SK-N-SH treated with all-trans-retinoic acid at 6 μM for 48 hours (cell line): ENCODE measurements around the gene CLEC3B.
"Not testable (repeated sequence)": the region's sequence is repeated elsewhere in the genome, so short reads cannot be mapped to it uniquely, and the experiment has no call there.

Experiments
- ATAC-seq: fragments of 200-7000 bp; cut with Tn5 transposase; 3 replicates; pipeline ENCODE4 v1.9.1; 2020; ENCODE audit warnings: mild to moderate bottlenecking, moderate library complexity
- ARNTL ChIP-seq: fragments of 450-650 bp; formaldehyde crosslinking; IDR thresholded peaks from 2 replicates; pipeline ENCODE4 v1.5.0; 2020; ENCODE audit warnings: low read depth, mild to moderate bottlenecking, moderate library complexity, borderline replicate concordance
- BACH2 ChIP-seq: fragments of 250-450 bp; sonication (Bioruptor Pico); IDR thresholded peaks from 2 replicates; pipeline ENCODE4 v1.9.0; 2021; ENCODE audit warnings: mild to moderate bottlenecking, borderline replicate concordance
- CREB5 ChIP-seq: fragments of 250-450 bp; sonication (Bioruptor Pico); IDR thresholded peaks from 2 replicates; pipeline ENCODE4 v1.5.1; 2020; ENCODE audit warnings: low read depth, mild to moderate bottlenecking, moderate library complexity
- CSDC2 ChIP-seq: fragments of 250-450 bp; sonication (Bioruptor Pico); IDR thresholded peaks from 2 replicates; pipeline ENCODE4 v1.5.0; 2020; ENCODE audit warnings: mild to moderate bottlenecking, moderate library complexity
- ESRRG ChIP-seq: fragments of 250-450 bp; sonication (Bioruptor Pico); IDR thresholded peaks from 2 replicates; pipeline ENCODE4 v1.6.1; 2021; ENCODE audit warnings: mild to moderate bottlenecking
- OSR1 ChIP-seq: fragments of 250-450 bp; sonication (Bioruptor Pico); IDR thresholded peaks from 2 replicates; pipeline ENCODE4 v1.8.0; 2022; ENCODE audit warnings: moderate library complexity, mild to moderate bottlenecking, inconsistent platforms
- PPARA ChIP-seq: fragments of 250-450 bp; sonication (Bioruptor Pico); IDR thresholded peaks from 2 replicates; pipeline ENCODE4 v1.5.0; 2020; ENCODE audit warnings: mild to moderate bottlenecking, borderline replicate concordance
- RARB ChIP-seq: fragments of 250-450 bp; sonication (Bioruptor Pico); IDR thresholded peaks from 2 replicates; pipeline ENCODE4 v1.8.0; 2021; ENCODE audit warnings: mild to moderate bottlenecking, moderate library complexity
- SNAI2 ChIP-seq: fragments of 250-450 bp; sonication (Bioruptor Pico); IDR thresholded peaks from 2 replicates; pipeline ENCODE4 v1.5.0; 2020; ENCODE audit warnings: mild to moderate bottlenecking, moderate library complexity
- TCF4 ChIP-seq: fragments of 250-450 bp; sonication (Bioruptor Pico); IDR thresholded peaks from 2 replicates; pipeline ENCODE4 v1.8.0; 2021; ENCODE audit warnings: mild to moderate bottlenecking, moderate library complexity, borderline replicate concordance
- TOX ChIP-seq: fragments of 250-450 bp; sonication (Bioruptor Pico); IDR thresholded peaks from 2 replicates; pipeline ENCODE4 v1.8.0; 2021; ENCODE audit warnings: mild to moderate bottlenecking, moderate library complexity, borderline replicate concordance
- TSHZ2 ChIP-seq: fragments of 250-450 bp; sonication (Bioruptor Pico); IDR thresholded peaks from 2 replicates; pipeline ENCODE4 v1.5.0; 2020; ENCODE audit warnings: mild to moderate bottlenecking, moderate library complexity
- ZC3H10 ChIP-seq: fragments of 250-450 bp; sonication (Bioruptor Pico); IDR thresholded peaks from 2 replicates; pipeline ENCODE4 v1.5.1; 2021; ENCODE audit warnings: mild to moderate bottlenecking, moderate library complexity
- ZFP3 ChIP-seq: fragments of 250-450 bp; sonication (Bioruptor Pico); IDR thresholded peaks from 2 replicates; pipeline ENCODE4 v1.5.0; 2020; ENCODE audit warnings: mild to moderate bottlenecking, moderate library complexity
- ZFP30 ChIP-seq: fragments of 450-650 bp; formaldehyde crosslinking; IDR thresholded peaks from 2 replicates; pipeline ENCODE4 v1.5.0; 2022; ENCODE audit warnings: mild to moderate bottlenecking, moderate library complexity
- ZNF565 ChIP-seq: fragments of 450-650 bp; formaldehyde crosslinking; conservative IDR thresholded peaks from 2 replicates; pipeline ENCODE4 v1.5.0; 2020; ENCODE audit warnings: low read depth, mild to moderate bottlenecking, moderate library complexity
- ZNF70 ChIP-seq: fragments of 450-650 bp; formaldehyde crosslinking; IDR thresholded peaks from 2 replicates; pipeline ENCODE4 v1.5.0; 2020; ENCODE audit warnings: mild to moderate bottlenecking, moderate library complexity
- ZNF8 ChIP-seq: fragments of 450-650 bp; formaldehyde crosslinking; IDR thresholded peaks from 2 replicates; pipeline ENCODE4 v1.5.0; 2020; ENCODE audit warnings: mild to moderate bottlenecking, moderate library complexity
- TF ChIP-seq, protein P1 (sequence below): fragments of 250-450 bp; sonication (Bioruptor Pico); IDR thresholded peaks from 2 replicates; pipeline ENCODE4 v1.5.1; 2021; ENCODE audit warnings: mild to moderate bottlenecking, moderate library complexity
- TF ChIP-seq, protein P2 (sequence below): fragments of 250-450 bp; sonication (Bioruptor Pico); IDR thresholded peaks from 2 replicates; pipeline ENCODE4 v1.8.0; 2021; ENCODE audit warnings: low read depth, mild to moderate bottlenecking, moderate library complexity, borderline replicate concordance

Gene CLEC3B

GRCh38 chr3:45049807-45050206 lies 23.7 kb downstream of the CLEC3B start:
- TF ChIP-seq ZNF8 (CRISPR knock-in tag) (no peak), CREB5 (CRISPR knock-in tag) (no peak), RARB (no peak)
- TF ChIP-seq, protein P1, sequence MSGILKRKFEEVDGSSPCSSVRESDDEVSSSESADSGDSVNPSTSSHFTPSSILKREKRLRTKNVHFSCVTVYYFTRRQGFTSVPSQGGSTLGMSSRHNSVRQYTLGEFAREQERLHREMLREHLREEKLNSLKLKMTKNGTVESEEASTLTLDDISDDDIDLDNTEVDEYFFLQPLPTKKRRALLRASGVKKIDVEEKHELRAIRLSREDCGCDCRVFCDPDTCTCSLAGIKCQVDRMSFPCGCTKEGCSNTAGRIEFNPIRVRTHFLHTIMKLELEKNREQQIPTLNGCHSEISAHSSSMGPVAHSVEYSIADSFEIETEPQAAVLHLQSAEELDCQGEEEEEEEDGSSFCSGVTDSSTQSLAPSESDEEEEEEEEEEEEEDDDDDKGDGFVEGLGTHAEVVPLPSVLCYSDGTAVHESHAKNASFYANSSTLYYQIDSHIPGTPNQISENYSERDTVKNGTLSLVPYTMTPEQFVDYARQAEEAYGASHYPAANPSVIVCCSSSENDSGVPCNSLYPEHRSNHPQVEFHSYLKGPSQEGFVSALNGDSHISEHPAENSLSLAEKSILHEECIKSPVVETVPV = no peak
- ATAC-seq = no peak

DNA sequence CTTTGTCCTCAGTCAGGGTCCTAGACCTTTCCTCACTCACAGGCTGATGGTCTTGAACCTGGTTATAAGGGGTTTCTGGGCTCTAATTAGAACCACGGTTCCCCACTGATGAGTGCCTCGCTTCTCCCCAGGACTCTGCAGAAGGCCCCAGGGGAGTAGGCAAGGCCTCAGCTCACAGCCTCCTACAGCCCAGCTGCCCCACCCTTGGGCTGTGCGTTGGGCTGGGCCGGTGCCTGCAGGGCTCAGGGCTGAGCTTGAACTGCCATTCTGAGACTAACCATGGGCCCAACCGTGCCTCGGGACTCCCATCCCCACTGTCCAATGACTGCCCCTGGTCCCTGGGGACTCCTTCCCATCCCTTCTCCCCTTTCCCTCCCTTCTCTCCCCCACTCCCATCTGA lies 25.6 kb downstream of the CLEC3B start:
- no peak for ATAC-seq
- TF ChIP-seq ARNTL = no peak
- no peak for TF ChIP-seq ZC3H10 (CRISPR knock-in tag)
- TF ChIP-seq RARB = no peak
- no peak for TF ChIP-seq ZFP30 (CRISPR knock-in tag)
- no peak for TF ChIP-seq CSDC2 (CRISPR knock-in tag)
- no peak for TF ChIP-seq ESRRG
- no peak for TF ChIP-seq ZNF565
- TF ChIP-seq SNAI2 (CRISPR knock-in tag) = no peak
- no peak for TF ChIP-seq TOX (CRISPR knock-in tag)
- TF ChIP-seq BACH2 (CRISPR knock-in tag) = no peak
- no peak for TF ChIP-seq PPARA (CRISPR knock-in tag)
- TF ChIP-seq OSR1 (CRISPR knock-in tag) = no peak
- no peak for TF ChIP-seq ZNF70 (CRISPR knock-in tag)
- TF ChIP-seq, protein P1 = no peak
- TF ChIP-seq CREB5 (CRISPR knock-in tag) = no peak
- TF ChIP-seq ZFP3 (CRISPR knock-in tag) = no peak

- not testable (repeated sequence) for ATAC-seq
Observed at GRCh38 chr3:45053805-45054195, 27.7 kb downstream of the CLEC3B start.

GRCh38 chr3:45054196-45054857 lies 28.2 kb downstream of the CLEC3B start:
- ATAC-seq = peak; percentile 64; the same call in 2 of the 3 replicates
- TF ChIP-seq PPARA (CRISPR knock-in tag) = no peak
- no peak for TF ChIP-seq ZNF565
- no peak for TF ChIP-seq ESRRG
- no peak for TF ChIP-seq ZNF8 (CRISPR knock-in tag)
- no peak for TF ChIP-seq CSDC2 (CRISPR knock-in tag)

DNA sequence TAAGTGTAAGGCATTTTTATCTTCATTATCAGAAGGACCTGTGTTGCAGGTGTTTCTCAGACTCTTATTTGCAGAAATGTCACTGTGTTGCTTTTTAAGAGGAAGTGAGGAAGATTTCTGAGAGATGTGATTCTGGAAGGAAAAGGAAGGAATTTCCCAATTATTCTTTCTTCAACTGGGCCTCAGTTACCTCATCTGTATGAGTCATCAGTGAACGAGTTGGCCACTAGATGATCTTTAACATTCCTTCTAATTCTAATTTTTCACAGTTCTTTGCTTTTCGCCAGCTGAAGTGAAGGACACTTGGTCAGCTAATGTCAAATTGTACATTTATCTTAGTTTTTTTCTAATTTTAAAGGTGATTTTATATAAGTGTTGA lies 28.9 kb downstream of the CLEC3B start:
- peak; percentile 27; the same call in 2 of the 3 replicates for ATAC-seq
- TF ChIP-seq, protein P2, sequence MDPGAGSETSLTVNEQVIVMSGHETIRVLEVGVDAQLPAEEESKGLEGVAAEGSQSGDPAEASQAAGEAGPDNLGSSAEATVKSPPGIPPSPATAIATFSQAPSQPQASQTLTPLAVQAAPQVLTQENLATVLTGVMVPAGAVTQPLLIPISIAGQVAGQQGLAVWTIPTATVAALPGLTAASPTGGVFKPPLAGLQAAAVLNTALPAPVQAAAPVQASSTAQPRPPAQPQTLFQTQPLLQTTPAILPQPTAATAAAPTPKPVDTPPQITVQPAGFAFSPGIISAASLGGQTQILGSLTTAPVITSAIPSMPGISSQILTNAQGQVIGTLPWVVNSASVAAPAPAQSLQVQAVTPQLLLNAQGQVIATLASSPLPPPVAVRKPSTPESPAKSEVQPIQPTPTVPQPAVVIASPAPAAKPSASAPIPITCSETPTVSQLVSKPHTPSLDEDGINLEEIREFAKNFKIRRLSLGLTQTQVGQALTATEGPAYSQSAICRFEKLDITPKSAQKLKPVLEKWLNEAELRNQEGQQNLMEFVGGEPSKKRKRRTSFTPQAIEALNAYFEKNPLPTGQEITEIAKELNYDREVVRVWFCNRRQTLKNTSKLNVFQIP (CRISPR knock-in tag) = no peak
- TF ChIP-seq ZFP3 (CRISPR knock-in tag) = no peak
- TF ChIP-seq ZNF70 (CRISPR knock-in tag) = no peak
- TF ChIP-seq TSHZ2 (CRISPR knock-in tag) = no peak
- TF ChIP-seq ESRRG = no peak
- TF ChIP-seq TOX (CRISPR knock-in tag) = no peak
- TF ChIP-seq TCF4 (CRISPR knock-in tag) = no peak
- TF ChIP-seq, all 23 proteins: peak for 0
